Measurements from ENCODE around the gene DNAH2.

The DNAH2 gene

DNA sequence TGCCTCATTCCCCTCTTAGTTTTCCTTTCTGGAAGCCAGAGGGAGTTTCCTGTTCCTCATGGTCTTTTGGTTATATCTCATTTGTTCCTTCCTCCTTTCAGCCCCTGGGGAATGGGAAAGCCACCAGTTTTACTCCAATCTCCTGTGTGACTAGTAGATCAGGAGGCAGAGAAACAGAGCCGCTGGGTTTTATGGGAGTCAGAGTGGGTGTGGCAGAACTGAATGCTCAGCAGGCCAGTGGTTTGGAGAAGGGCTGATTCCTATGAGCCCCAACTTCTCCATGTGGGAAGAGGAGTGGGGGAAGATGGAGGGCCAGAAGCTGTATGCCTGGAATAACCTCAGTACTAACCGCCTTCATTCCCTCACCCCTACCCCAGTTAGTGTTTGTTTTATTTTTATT lies 4.1 kb downstream of the DNAH2 start:
- no peak for DNase-seq

- DNase-seq: no peak
Observed at GRCh38 chr17:7727886-7728285, 10.3 kb downstream of the DNAH2 start.

- DNase-seq: no peak
Observed at GRCh38 chr17:7729816-7730215, 12.3 kb downstream of the DNAH2 start.

- DNase-seq: no peak
Observed at GRCh38 chr17:7732981-7733539, 15.5 kb downstream of the DNAH2 start.

GRCh38 chr17:7737601-7738000 lies 20.1 kb downstream of the DNAH2 start:
- DNase-seq: no peak

DNA sequence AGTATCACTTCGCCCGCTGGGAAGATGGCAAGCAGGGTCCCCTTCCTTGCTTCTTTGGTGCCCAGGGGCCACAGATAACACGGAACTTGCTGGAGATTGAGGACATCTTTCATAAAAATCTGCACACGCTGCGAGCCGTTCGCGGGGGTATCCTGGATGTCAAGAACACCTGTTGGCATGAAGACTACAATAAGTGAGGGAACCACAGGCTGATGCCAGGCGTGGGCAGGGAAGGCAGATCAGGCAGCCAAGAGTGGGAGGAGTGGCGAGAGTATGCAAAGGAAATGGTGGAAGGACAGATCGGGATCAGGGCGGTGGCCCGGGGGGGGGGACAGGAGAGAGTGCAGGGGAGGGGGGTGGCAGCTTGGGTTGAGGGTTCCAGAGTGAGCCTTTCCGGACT lies 22.2 kb downstream of the DNAH2 start:
- DNase-seq: no peak

DNA sequence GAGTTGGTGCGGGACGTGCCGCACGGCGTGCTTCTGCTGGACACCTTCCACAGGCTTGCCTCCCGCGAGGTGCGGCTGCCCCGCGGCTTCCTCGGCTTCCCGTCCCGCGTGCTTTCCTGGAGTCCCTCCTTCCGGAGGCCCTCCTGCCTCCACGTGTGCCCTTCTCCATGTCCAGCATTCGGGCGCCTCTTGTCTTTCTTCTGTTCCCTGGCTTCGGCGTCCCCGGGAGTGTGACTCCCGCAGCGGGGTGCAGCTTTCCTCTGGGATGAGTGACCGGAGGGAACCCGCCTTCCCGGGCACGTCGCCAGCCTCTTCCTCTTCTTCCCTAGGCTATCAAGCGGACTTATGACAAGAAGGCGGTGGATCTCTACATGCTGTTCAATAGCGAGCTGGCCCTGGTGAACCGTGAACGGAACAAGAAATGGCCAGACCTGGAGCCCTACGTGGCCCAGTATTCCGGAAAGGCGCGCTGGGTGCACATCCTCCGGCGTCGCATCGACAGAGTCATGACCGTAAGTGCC lies 23.0 kb downstream of the DNAH2 start:
- DNase-seq: no peak

DNA sequence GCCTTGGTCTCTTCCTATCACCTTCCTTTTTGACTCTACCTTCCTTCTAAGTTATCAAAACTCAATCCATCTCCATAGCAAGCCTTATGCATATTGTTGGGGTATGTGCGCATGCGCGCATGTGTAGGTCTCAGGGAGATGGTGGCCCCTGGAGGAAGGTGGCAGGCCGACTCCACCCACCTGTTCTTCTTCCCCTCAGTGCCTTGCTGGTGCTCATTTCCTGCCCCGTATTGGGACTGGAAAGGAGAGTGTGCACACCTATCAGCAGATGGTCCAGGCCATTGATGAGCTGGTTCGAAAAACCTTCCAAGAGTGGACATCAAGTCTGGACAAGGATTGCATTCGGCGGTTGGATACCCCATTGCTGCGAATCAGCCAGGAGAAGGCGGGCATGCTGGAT lies 25.2 kb downstream of the DNAH2 start:
- no peak for DNase-seq

GRCh38 chr17:7744416-7744815 lies 26.9 kb downstream of the DNAH2 start:
- no peak for DNase-seq

DNA sequence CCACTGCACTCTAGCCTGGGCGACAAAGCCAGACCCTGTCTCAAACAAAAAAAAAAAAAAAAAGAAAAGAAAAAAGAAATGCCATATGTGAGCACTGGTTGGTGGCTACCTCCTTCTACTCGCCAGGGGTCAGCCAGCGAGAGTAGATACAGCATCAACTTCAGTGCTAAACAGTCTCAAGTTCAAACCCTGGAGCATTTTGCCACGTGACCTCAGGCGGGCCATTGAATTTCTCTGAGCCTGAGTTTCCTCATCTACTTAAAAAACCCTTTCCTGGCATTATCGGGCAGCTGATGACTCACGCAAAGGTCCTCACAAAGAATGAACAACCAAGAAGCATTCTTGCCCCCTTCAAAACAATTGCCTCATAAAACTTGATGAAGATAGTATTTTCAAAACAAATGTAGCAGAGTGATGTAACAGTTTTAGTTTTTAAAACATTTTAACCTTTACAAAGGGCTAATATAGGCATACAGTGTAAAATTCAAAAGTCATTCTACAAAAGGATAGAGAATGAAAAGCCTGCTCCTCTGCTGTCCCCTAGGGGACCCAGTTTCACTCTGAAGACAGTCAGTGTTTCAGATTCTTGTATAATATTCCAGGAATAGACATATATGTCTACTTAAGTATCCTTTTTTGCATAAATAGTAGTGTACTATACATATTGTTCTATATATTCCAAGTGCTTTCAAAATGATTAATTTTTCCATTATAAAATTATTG lies 28.4 kb downstream of the DNAH2 start:
- no peak for DNase-seq

DNA sequence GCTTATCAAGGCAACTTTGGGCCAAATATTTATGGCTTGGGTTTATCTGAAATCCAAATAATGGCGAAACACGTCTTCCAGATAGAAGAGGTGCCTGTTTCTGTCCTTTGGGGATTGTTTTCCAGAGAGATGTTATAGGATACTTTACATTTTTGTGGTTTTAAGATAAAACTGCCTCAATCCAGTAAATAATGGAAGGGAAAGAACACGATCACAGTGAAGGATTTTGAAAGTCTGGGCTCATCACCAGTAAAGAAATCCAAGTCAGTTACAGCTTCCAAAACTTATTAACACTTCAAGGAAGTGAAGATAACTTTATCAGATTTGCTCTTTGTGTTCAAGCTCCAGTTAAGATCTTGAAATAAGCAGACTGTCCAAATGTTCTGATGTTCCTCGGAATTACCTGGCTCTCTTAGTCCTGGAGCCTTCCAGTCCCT lies 30.1 kb downstream of the DNAH2 start:
- DNase-seq: no peak

GRCh38 chr17:7748076-7748775 lies 30.7 kb downstream of the DNAH2 start:
- no peak for DNase-seq

GRCh38 chr17:7750321-7750821 lies 32.8 kb downstream of the DNAH2 start:
- DNase-seq: no peak

- no peak for DNase-seq
Observed at GRCh38 chr17:7754656-7755055, 37.1 kb downstream of the DNAH2 start.

- DNase-seq: no peak
Observed at GRCh38 chr17:7755095-7755890, 37.7 kb downstream of the DNAH2 start.

DNA sequence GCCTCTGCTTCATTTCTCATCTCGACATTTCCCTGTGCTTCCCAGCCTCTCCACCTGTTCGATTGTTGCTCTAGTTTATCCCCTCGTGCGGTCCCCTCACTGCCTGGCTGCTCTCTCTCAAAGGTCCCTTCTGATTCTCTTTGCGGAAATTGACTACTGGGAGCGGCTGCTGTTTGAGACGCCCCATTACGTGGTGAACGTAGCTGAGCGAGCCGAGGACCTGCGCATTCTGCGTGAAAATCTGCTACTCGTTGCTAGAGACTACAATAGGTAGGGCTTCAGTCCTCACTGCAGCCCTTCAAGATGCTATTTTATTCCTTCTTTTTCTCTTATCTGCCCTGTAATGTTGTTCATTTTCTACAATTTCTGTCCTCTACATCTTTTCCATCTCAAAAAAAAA lies 39.4 kb downstream of the DNAH2 start:
- no peak for DNase-seq

- no peak for DNase-seq
Observed at GRCh38 chr17:7763919-7764318, 46.4 kb downstream of the DNAH2 start.

DNA sequence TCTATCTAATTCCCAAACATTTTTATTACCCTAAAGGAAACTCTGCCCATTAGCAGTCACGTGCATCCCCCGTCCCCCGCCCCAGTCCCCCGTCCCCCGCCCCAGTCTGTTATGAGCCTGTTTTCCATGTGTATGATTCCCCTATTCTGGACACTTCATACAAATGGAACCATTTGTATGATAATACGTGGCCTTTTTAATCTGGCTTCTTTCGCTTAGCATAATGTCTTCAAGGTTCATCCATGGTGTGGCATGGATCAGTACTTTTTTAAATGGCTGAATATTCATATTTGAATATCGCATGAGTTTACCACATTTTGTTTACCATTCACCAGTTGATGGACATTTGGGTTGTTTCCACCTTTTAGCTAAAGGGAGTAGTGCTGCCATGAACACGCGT lies 49.5 kb downstream of the DNAH2 start:
- no peak for DNase-seq

DNA sequence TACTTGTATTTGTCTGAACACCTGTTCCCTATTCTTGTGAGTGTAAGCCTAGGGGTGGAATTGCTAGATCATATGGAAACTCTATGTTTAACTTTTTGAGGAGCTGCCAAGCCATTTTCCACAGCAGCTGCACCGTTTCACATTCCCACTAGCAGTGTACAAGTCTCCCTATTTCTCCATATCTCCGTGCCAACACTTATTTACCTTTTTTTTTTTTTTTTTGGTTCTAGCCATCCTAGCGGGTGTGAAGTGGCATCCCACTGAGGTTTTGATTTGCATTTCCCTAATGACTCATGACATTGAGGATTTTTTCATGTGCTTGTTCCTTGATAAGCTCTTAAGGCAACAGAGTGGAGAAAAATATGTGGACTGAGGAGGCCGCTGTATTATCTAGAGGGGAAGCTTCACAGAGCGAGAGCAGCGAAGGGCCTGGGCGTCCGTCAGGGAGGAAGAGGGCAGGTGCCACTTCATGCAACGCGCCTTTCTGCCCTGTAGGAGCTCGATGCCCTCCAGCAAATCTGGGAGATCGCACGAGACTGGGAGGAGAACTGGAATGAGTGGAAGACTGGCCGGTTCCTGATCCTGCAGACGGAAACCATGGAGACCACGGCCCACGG lies 50.0 kb downstream of the DNAH2 start:
- no peak for DNase-seq

- no peak for DNase-seq
Observed at GRCh38 chr17:7769854-7770253, 52.3 kb downstream of the DNAH2 start.

DNA sequence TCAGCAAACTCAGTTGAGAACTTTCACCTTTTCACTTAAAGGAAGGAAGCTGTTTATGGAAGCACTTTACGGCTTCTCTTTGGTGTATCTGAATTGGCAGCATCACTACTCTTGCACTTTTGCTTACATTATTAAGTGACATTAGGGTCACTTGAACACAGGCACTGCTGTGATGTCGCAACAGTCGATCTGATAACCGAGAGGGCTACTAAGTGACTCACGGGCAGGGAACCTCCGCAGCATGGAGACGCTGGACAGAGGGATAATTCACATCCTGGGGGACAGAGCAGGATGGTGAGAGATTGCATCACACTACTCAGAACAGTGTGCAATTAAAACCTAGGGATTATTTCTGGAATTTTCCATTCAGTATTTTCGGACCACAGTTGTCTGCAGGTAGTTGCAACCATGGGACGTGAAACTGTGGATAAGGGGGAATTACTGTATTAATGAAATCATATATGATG lies 56.5 kb downstream of the DNAH2 start:
- no peak for DNase-seq

- no peak for DNase-seq
Observed at GRCh38 chr17:7775051-7775450, 57.5 kb downstream of the DNAH2 start.
